ENCODE results near the gene GRK4.

DNA sequence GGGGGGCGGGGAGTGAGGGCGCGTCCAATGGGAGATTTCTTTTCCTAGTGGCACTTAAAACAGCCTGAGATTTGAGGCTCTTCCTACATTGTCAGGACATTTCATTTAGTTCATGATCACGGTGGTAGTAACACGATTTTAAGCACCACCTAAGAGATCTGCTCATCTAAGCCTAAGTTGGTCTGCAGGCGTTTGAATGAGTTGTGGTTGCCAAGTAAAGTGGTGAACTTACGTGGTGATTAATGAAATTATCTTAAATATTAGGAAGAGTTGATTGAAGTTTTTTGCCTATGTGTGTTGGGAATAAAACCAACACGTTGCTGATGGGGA is 112.2 kb downstream of the GRK4 start:
- no peak for TF ChIP-seq RAD21 (IDR thresholded peaks at IDR 0.05; ENCODE audit: low read depth)
- no peak for TF ChIP-seq EP300 (IDR thresholded peaks at IDR 0.05; ENCODE audit: borderline replicate concordance)
- no peak for TF ChIP-seq NFIC (IDR thresholded peaks at IDR 0.05)
- no peak for TF ChIP-seq EGR1 (IDR thresholded peaks at IDR 0.05)
- TF ChIP-seq, protein P1, sequence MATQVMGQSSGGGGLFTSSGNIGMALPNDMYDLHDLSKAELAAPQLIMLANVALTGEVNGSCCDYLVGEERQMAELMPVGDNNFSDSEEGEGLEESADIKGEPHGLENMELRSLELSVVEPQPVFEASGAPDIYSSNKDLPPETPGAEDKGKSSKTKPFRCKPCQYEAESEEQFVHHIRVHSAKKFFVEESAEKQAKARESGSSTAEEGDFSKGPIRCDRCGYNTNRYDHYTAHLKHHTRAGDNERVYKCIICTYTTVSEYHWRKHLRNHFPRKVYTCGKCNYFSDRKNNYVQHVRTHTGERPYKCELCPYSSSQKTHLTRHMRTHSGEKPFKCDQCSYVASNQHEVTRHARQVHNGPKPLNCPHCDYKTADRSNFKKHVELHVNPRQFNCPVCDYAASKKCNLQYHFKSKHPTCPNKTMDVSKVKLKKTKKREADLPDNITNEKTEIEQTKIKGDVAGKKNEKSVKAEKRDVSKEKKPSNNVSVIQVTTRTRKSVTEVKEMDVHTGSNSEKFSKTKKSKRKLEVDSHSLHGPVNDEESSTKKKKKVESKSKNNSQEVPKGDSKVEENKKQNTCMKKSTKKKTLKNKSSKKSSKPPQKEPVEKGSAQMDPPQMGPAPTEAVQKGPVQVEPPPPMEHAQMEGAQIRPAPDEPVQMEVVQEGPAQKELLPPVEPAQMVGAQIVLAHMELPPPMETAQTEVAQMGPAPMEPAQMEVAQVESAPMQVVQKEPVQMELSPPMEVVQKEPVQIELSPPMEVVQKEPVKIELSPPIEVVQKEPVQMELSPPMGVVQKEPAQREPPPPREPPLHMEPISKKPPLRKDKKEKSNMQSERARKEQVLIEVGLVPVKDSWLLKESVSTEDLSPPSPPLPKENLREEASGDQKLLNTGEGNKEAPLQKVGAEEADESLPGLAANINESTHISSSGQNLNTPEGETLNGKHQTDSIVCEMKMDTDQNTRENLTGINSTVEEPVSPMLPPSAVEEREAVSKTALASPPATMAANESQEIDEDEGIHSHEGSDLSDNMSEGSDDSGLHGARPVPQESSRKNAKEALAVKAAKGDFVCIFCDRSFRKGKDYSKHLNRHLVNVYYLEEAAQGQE (IDR thresholded peaks at IDR 0.05; ENCODE audit: low read depth), result no peak
- TF ChIP-seq YY1 (IDR thresholded peaks at IDR 0.05; ENCODE audit: low read depth), result no peak
- no peak for TF ChIP-seq CREB1 (IDR thresholded peaks at IDR 0.05; ENCODE audit: low read depth)
- TF ChIP-seq, protein P2, sequence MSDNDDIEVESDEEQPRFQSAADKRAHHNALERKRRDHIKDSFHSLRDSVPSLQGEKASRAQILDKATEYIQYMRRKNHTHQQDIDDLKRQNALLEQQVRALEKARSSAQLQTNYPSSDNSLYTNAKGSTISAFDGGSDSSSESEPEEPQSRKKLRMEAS (IDR thresholded peaks at IDR 0.05), result no peak
- no peak for TF ChIP-seq CEBPB (IDR thresholded peaks at IDR 0.05)
- no peak for TF ChIP-seq FOXM1 (IDR thresholded peaks at IDR 0.05; ENCODE audit: borderline replicate concordance, low read depth)
- no peak for TF ChIP-seq TAF1 (IDR thresholded peaks at IDR 0.05; ENCODE audit: low read depth)
- no peak for TF ChIP-seq TEAD4 (IDR thresholded peaks at IDR 0.05)
- TF ChIP-seq TCF12 (IDR thresholded peaks at IDR 0.05; ENCODE audit: low read depth), result no peak
- TF ChIP-seq, protein P3, sequence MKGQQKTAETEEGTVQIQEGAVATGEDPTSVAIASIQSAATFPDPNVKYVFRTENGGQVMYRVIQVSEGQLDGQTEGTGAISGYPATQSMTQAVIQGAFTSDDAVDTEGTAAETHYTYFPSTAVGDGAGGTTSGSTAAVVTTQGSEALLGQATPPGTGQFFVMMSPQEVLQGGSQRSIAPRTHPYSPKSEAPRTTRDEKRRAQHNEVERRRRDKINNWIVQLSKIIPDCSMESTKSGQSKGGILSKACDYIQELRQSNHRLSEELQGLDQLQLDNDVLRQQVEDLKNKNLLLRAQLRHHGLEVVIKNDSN (IDR thresholded peaks at IDR 0.05), result no peak

Data from Ishikawa (cell line).